HG02678 (cell line): ENCODE results near the gene RTN4R.
"Not testable (repeated sequence)": the region's sequence is repeated elsewhere in the genome, so short reads cannot be mapped to it uniquely, and the experiment has no call there.

Source experiments
- ATAC-seq: cut with Tn5 transposase; IDR thresholded peaks from one replicate; pipeline ENCODE4 v1.9.1; 2021; ENCODE audit warnings: mild to moderate bottlenecking, moderate library complexity; ENCODE audit not compliant: unreplicated experiment

Gene RTN4R

DNA sequence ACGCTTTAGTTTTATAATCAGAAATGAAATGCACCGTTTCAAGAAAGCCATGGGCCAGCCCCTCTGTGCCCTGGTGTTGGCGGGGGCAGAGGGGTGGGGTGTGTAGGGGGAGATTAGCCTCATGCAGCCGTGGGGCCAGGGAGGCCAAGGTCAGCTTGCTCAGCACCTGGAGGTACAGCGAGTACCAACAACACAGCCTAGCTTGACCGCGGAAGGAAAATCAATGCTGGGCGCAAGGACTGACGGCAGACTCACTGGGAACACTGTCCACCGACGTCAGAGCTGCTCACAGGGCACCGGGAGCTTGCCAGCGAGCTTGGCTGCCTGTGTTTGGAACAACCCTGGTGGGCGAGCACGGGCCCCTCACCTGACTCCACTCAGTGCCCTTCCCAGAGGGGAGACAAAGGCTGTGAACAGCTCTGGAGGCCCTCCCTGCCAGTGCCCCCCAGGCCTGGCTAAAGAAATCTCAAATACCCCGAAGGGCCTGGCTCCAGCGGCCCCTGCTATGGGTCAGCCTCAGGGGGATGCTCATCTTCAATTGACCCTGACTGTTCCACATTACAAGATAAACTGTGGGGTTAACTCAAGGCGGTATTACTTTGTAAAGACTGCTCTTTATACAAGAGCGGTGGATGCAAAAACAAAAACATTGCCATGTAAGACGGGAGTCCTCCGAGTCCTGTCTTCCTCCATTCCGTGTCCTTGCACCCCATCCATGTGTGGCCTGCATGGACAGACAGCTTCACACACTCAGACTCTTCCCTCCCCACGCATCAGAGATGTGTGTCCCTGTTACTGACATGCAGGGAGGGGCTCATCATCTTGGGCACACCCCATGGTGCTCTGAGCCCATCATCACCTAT is 21.3 kb upstream of the RTN4R start:
- ATAC-seq: not testable (repeated sequence)

DNA sequence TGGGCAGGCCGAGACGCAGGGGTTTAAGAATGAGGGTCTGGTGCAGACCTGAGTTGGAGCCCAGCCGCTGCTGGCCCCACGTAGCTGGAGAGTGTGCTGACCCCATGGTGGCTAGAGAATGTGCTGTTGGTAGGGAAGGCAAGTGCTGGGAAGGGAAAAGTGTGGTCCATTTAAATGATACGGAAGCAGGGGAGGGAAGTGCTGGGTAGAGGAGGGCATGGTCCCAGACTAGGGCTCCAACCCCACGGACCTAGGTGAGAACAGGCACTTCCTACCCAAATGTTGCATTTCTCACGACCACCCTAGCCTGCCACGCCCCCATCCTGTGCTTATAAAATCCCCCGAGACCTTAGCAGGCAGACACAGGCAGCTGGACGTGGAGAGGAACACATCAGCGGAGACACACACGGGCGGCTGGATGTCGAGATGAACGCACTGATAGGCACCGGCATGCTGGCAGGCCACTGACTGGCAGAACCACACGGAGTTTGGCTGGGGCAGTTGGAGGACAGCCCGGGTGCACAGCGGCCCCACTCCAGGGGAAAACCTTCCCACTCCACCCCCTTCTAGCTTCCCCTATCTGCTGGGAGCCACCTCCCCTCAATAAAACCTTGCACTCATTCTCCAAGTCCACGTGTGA is 18.8 kb upstream of the RTN4R start:
- ATAC-seq: not testable (repeated sequence)

DNA sequence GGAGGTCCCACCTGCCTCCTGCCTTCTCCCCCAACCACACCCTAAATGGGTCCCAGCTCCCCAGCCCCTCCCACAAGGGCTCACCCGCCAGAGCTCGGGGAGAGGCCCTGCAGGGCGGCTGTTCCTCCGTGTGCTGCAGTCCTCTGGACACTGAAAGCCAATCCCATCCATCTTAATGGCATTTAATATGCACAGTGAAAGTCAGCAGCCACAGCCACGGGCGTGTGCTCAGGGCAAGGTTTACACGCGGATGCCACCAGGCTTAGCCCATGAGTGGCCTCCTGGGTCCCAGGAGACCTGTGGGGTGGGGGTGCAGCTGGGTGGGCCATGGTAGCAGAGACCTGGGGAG is 18.2 kb upstream of the RTN4R start:
- not testable (repeated sequence) for ATAC-seq

DNA sequence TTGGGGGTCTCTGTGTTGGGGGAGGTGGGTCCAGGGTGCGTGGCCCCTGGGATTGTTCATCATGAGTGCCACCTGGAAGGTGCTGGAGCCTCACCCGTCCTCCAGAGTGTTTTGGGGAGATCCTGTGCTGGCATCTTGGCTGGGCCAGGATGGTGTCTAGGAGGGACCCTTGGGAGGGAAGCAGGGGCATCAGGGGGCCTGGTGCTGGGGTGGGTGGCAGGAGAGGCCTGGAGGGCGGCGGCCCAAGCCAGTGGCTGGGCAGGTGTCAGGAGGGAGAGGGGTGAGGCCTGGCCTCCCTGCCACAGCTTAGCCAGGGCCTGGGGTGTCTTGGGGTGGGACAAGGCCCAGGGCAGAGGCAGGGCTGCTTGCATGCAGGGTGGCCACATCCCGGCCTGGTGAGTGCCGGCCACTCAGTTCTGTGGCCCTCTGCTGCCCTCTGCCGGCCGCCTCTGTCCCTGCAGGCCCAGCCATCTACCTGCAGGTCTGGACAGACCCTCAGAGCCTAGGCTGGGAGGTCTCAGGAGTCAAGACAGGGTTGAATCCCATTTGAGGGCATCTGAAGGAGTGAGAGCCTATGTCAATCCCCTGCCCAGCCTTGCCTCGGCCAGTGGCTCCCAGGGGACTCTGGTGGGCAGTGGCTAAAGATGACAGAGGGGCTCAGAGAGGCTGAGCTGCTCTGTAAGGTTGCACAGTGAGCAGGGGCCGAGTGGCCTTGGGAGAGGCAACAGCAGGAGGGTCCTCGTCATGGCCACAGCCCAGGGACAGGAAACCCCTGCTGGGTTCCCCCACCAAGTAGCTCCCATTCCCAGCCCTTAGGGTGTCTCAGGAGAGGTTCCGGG is 17.6 kb upstream of the RTN4R start:
- ATAC-seq: not testable (repeated sequence)

DNA sequence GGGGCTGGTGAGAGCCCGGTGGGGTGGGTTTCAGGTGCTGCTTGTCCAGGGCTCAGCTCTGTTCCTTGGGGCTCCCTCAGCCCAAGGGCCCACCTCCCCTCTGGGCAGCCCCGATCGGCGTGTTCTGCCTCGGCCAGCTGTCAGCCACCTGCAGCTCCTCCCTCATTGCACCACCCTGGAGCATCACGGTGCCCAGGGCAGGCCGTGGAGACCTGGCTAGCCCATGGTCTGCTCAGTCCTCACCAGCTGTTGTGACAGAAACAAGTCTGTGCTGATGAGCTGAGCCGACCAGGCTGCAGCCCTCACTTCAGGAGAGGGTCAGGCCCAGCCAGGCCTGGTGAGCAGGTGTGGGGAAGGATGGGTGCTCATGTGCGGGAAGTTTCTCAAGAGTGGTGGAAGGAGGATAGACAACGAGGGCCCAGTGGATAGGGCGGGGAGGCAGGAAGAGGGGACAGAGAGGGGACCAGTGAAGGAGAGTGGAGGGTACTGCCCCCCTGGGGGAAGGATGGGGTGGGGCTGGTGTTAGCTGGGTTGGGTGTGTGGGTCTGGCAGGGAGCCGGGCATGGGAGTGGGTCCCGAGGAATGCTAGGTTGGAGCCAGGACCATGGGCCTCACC is 16.5 kb upstream of the RTN4R start:
- ATAC-seq: no peak

DNA sequence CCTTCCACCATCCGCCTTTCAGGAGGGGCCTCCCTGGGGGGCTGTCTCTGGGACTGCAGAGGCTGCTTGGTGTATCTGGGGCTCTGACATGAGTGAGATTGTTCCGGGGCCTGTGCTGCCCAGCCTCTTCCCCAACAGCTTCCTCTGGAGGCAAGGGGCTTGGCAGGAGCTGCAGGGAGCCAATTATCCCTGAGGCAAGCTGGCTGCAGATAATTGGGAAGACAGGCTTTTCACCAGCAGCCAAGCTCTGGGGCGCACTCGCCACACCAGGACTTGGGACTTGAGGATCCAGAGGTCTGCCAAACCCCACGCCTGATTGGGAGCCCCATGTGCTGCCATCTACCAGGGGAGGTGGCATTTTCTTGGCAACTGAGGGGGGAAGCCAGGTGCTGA is 15.6 kb upstream of the RTN4R start:
- no peak for ATAC-seq

DNA sequence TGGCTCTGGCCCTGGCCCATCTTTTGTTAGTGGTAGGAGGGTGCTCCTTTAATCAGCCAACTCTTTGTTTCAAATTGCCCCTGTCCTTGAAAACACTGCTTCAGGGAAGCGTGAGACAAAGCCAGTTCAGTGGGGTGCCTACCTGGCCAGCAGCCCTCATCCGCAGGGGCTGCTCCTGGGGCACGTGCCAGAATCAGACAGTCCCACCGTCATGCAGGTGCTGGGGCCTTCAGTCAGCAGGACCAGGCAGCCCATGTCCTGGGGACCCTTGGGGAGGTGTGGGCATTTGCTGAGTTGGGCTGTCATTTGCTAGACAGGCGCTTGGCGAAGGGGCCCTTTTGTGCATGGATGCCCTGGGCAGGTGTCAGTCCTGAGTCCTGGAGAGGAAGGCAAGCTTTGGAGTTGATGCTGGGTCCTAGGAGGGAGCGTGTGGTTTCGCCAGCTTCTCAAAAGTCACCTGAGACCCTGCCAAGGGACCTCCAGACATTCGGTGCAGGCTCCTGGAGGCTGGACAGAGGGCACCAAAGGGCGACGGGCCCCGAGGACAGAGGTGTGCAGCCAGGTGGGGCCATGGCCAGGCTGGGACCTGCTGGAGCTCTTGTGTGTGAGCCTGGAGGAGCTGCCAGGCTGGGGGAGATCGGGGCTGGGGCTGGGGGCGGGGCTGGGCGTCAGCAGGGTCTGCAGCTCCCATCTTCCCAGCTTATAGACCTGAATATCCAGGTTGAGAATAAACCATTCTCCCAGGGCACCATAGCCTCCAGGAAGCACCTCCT is 15.0 kb upstream of the RTN4R start:
- no peak for ATAC-seq

DNA sequence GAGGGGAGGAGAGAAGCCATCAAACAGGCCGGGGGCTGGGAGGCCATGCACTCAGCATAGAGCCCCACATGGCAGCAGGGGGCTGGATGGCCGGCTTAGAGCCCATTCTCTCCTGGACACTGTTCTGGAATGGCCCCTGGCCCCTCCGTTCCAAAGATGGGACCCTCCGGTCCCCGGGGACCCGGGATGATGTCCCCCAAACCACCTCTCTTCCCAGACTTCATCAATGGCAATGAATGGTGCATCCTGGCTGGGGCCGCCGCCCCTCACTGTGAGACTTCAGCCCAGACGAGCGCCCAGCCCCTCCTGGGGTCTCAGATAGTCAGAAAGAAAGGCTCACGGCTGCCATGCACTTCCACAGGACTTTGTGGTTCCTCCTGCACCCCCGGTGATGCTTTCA is 13.8 kb upstream of the RTN4R start:
- ATAC-seq: no peak

DNA sequence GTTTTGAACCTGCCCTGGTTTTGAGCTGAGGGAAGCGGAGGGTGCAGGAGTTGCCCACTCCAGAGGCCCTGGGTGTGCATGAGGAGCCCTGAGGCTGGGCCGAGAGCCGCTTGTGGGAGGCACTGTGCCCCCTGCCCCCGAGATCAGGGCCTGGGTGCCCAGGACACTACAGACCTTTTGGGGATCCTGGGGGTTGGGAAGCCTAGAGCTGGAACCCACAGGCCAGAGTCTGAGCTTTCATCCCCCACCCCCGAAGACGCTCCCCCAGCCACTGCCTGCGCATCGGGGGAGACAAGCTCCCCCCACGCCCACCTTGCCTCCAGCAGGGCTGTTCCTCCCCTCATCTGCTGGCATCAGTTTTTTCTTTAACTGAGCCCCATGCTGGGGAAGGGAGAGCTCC is 13.4 kb upstream of the RTN4R start:
- ATAC-seq: not testable (repeated sequence)

DNA sequence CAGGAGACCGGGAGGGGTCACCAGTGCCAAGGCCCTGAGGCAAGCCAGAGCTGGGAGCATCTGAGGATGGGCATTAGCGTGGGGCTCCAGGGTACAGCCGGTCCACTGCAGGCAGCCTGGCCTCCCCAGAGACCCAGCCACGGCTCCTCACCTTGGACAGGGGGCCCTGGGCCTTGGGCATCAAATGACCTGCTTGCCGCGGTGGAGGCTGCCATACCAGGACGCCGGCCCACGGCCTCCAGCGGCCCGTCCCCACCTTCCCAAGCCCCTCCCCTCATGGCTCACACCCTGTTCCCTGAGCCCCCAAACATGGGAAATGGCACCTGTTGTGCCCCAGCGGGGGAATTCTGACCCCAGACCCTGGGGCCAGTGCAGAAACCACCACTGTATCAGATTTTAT is 12.7 kb upstream of the RTN4R start:
- ATAC-seq: no peak

DNA sequence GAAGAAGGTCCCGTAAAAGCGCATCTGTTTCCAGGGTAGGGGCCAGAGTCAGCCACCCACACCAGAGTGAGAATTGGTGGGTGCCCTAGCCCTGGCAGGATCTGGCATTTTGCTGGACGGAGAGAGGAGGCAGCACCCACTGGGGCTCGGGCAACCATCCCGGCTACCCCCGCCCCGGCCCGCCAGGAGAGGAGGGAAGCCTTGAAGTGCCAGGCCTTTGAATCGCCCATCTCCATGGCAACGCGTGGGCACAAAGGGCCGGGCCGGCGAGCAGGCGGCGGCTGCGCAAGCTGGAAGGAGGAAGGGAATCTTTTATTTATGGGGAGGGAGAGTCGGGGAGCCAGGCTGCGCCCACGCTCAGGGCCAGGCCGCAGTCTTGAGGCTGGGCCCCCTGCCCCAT is 12.0 kb upstream of the RTN4R start:
- not testable (repeated sequence) for ATAC-seq

DNA sequence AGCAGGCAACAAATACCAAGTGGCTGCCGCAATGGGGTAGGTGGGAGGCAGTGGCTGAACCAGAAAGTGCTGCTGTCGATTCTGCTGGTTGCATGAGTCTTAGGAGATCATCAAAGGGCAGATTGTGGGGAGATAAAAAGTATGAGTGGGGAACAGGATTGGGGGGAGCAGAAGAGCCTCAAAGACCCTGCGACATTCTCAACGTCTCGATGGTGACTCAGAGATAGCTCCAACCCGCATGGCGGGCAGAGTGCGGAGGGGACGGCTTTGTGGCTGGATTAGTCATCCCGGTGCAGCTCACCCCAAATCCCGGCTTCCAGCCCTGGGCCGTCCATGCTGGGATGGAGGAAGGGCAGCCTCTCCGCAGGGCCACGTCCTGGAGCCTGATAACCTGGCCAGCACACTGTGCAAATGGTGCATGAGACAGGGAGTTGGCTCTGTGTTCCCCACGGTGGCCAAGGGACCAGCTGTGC is 11.6 kb upstream of the RTN4R start:
- no peak for ATAC-seq

DNA sequence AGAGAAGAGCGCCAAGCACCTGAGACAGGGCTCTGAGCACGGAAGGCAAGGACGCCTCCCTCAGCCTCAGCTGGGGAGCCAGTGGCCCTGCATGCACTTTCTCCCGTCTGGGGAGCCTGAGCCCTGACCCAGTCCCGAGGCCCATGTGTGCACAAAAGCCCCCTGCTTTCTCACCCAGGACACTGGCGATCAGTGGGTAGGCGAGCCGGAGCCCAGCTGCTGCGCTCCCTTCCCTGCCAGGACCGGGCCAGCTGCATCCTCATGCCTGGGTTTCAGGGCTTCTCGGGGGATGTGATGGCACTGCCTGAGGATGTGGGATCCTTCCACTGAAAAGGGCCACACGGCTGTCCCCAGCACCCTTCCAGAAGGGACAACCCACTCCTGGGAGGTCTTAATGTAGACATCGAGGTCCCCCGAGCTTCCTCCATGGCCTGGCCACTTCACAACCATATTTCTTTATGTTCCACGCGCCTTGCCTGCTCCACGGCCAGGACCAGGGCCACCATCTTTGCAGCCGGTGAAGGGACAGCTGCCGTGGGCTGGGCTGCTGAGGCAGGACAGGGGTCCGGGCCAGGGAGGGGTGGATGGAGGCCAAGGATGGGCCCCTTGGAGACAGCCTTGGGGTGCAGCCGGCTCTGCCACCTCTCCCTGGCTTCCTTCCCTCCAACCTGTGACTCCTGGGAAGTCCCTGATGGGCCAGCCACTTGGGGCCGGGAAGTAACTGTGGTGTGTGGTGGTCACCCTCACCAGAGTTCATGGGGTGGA is 10.8 kb upstream of the RTN4R start:
- not testable (repeated sequence) for ATAC-seq

DNA sequence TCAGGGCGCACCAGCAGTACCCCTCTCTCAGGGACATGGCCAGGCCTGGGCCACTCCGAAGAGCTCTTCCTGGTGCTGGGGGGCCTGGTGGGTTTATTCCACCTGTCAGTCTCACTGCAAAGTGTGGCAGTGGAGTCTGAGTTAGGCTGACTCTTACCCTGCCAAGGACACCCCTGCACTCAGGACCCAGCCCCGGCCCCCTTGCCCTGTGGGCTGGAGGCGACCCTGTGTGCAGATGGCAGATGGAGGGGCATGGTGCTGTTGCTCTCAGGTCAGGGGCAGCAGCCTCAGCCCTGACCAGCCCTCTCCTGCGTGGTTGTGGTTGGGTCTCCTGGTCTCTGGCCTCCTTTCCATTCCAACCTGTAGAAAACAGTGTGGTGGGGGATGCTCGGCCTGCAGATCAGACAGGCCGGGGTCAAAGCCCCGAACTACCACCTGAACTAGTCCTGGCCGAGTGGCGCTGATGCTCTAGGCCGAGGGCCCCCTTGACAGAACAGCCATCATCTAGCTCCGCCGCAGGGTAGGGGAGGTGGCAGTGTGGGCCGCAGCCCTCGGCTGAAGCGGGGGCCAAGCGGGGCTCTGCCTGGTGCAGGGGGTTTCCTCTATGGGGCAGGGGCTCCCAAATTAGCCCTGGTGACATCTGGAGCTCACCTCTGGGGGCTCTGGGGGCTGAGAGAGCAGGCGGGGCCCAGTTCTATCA is 10.0 kb upstream of the RTN4R start:
- ATAC-seq: not testable (repeated sequence)

DNA sequence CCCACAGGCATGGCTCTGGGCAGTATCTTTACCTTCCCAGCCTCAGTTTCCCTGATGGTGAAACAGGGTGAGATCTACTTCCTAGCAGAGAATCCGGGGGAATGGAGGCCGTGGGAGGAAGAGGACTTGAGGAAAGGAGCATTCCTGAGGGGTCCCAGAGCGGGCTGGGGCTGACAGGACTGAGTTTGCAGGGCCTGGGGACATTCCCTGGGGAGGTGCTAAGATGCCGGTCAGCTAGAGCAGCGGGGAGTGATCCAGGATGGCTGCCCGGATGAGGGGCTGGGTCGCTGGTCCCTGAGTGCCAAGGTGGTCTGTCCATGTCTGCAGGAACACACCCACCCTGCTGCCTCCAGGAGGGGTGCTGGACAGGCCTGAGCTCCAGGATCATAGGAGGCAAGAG is 8.3 kb upstream of the RTN4R start:
- ATAC-seq: no peak

DNA sequence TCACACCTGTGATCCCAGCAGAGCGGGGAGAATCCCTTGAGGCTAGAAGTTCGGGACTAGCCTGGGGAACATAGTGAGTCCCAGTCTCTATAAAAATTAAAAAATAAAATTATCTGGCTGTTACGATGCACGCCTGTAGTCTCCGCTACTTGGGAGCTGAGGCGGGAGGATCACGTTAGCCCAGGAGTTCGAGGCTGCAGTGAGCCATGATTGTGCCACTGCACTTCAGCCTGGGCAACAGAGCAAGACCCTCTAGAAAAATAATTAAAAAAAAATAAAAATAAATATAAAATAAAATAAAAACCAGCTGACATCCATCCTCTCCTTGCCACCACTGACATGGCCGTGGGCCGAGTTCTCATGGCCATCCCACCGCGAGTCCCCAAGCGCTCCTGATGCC is 7.7 kb upstream of the RTN4R start:
- ATAC-seq: no peak

DNA sequence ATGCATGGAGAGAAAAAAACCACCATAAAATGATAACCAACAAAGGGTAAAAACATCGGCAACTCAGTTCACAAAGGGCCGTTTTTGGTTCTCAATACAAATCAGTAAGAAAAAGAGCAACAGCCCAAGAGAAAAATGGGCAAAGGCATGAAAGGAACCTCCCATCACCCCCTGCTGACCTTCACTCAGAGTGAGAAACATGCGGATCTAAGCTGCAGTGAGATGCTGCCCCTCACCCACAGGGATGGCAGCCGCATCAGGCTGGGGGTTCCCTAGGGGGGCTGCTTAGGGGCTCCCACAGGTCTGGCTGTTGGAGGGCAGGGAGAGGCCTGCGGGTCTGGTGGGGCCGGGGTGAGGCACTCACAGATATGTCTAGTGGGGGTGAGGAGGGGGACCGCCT is 7.2 kb upstream of the RTN4R start:
- not testable (repeated sequence) for ATAC-seq

DNA sequence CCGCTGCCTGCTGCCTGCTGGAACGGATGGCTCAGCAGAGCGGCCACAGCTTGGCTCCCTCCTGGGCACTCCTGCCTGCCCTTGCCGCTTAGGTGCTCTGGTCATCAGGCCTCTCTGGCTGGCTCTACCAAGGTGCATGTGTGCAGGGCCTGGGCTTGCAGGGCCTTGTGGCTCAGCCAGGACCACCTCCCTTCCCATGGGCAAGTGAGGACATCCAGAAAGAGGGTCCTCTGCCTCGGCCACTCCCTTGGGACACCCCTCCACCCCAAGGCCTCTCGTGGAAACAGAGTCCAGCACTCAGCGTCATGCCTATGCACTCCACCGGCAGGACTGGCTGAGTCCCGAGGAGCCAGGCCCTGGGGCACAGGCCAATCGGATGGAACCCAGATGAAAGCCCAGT is 6.3 kb upstream of the RTN4R start:
- ATAC-seq: not testable (repeated sequence)

DNA sequence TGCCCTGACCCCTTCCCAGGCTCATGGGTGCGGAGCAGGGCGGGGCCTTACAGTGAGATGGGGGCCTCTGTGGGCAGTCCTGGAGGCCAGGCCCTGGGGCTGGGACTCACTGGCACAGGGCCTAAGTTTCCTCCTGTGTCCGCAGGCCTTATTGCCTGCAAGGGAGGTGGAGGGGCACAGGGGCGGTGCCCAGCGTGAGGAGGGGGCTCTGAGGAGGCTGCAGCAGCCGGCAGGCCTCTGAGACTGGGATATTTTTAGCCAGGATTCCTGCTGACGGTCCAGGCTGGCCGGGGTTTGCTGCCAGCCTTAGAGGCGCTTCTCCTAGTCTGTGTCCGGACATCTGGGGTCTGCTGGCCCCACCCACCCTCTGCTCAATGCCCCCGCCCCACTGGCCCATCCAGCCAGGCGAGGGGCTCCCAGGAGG is 5.7 kb upstream of the RTN4R start:
- ATAC-seq: no peak
